Gastrocnemius medialis (tissue), 4 donors: ENCODE data around the gene STAT1.

ENCODE experiments used
- POLR2A ChIP-seq, 2 donors: fragments of 450-650 bp; IDR thresholded peaks; one replicate each; pipeline ENCODE4 v1.6.1; 2017; ENCODE audit warnings: antibody characterized with exemption in 2 of 2, mild to moderate bottlenecking in 2 of 2, moderate library complexity in 2 of 2
- TF ChIP-seq, protein P1 (sequence below), 5 experiments: fragments of 450-650 bp in 3 of 5; fragments of 200-600 bp in 2 of 5; sonication (generic) in 2 of 5; IDR thresholded peaks in 4 of 5; conservative IDR thresholded peaks in 1 of 5; 1 replicate in 4 of 5; 2 replicates in 1 of 5; pipeline ENCODE4 v1.5.1; 2016 to 2019; ENCODE audit warnings: antibody characterized with exemption in 5 of 5, mild to moderate bottlenecking in 3 of 5, moderate library complexity in 3 of 5

DNA sequence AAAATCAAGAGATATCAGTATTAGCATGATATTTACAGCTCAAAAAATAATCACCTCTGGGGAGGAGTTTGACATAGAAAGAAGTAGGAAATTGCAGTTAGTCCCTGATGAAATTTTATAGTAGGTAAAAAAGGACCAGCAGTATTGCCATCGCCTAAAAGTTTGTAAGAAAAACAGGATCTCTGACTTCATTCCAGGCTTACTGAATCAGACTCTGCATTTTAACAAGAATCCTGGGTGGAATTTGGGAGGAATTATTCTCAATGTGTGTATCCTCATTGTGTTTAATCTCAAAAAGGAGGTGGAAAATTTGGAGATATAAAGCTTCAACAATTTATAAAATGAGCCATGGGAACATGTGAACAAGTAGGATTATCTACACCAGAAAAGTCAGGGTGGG lies 31.2 kb upstream of the STAT1 start:
- TF ChIP-seq, protein P1, sequence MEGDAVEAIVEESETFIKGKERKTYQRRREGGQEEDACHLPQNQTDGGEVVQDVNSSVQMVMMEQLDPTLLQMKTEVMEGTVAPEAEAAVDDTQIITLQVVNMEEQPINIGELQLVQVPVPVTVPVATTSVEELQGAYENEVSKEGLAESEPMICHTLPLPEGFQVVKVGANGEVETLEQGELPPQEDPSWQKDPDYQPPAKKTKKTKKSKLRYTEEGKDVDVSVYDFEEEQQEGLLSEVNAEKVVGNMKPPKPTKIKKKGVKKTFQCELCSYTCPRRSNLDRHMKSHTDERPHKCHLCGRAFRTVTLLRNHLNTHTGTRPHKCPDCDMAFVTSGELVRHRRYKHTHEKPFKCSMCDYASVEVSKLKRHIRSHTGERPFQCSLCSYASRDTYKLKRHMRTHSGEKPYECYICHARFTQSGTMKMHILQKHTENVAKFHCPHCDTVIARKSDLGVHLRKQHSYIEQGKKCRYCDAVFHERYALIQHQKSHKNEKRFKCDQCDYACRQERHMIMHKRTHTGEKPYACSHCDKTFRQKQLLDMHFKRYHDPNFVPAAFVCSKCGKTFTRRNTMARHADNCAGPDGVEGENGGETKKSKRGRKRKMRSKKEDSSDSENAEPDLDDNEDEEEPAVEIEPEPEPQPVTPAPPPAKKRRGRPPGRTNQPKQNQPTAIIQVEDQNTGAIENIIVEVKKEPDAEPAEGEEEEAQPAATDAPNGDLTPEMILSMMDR (IDR thresholded peaks at IDR 0.05 in 4 of 5, conservative IDR thresholded peaks at IDR 0.05 in 1 of 5): no peak
- no peak for TF ChIP-seq POLR2A (IDR thresholded peaks at IDR 0.05)
